ENCODE results near the gene FLNB. TPM values are rescaled to one million over a fixed set of nuclear protein-coding genes. Genes with fewer than 3 reads are reported as not detected.
A peak's percentile ranks its signal among the peaks of the same experiment; 100 is the strongest.

FLNB gene
- total RNA-seq, 1 experiment from 2014 or later, result 140 TPM

DNA sequence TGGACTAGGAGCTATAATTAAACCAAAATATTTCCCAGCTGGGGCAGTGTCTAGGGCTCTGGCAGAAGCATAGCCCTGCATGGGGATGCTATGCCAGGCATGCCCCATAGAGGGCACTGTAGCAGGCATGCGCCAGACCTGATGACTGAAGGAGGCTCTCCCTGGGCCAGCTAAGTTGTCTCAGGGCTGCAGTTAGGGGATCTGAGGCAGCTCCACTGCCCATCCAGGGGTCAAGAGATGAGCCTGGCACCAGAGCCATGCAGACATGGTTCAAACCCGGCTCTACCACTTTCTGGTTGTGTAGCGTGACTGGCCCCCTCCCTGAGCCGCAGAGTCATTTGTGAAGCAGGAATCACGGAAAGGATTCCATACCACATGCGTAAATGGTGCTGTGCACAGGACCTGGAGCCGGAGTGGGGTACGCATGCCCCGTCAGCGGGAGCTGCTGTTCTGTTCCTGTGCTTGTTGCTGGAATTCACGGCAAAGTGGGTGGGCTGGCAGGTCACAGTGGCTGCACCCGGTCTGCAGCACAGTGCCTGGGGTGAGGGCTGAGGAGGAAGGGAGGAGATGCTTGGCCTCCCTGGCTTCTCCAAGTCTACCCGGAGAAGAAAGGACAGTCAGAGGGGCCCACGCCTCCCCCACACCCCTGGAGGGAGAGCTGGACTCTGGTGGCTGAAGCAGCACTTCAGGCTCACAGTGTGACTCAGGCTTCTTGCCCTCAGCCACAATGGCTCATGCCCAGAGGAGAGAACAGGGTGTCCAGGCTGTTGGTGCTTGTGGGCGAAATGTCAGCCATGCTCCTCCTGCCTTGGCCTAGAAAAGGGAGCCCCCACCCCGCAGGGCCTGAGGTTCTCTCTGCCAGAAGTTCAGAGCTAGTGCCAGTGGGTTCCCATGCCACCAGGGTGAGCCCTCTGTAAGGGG is 159.5 kb downstream of the FLNB start:
- in situ Hi-C loops (cut with HindIII; ENCODE audit: low sequenced_read_pairs), result no loop called here
- peak; percentile 44 for DNase-seq (ENCODE audit: low spot score)

- DNase-seq (ENCODE audit: low spot score), result no peak
- in situ Hi-C loops (cut with HindIII; ENCODE audit: low sequenced_read_pairs), result no loop called here
Measured at GRCh38 chr3:58168498-58168897, 160.3 kb downstream of the FLNB start.

DNA sequence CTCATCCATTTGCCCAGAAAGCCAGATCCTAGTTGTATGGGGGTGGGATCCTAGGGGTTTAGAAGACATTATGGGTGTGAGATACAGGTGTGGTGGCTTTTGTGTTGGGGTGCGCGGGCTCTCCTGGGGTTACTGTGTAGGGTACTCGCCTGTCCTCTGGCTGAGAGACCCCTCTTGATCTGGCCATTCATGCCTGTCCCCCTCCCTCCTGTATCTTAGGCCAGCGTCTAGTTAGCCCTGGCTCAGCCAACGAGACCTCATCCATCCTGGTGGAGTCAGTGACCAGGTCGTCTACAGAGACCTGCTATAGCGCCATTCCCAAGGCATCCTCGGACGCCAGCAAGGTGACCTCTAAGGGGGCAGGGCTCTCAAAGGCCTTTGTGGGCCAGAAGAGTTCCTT is 161.1 kb downstream of the FLNB start:
- DNase-seq (ENCODE audit: low spot score), result no peak
- in situ Hi-C loops (cut with HindIII; ENCODE audit: low sequenced_read_pairs), result no loop called here

GRCh38 chr3:58170376-58170775 is 162.2 kb downstream of the FLNB start:
- DNase-seq (ENCODE audit: low spot score), result no peak
- in situ Hi-C loops (cut with HindIII; ENCODE audit: low sequenced_read_pairs), result no loop called here

- in situ Hi-C loops (cut with HindIII; ENCODE audit: low sequenced_read_pairs), result no loop called here
- no peak for DNase-seq (ENCODE audit: low spot score)
Measured at GRCh38 chr3:58171126-58171525, 162.9 kb downstream of the FLNB start.

GRCh38 chr3:58173029-58173668 is 164.9 kb downstream of the FLNB start:
- no peak for DNase-seq (ENCODE audit: low spot score)
- in situ Hi-C loops (cut with HindIII; ENCODE audit: low sequenced_read_pairs), result no loop called here

GRCh38 chr3:58173669-58174398 is 165.6 kb downstream of the FLNB start:
- in situ Hi-C loops (cut with HindIII; ENCODE audit: low sequenced_read_pairs), result no loop called here
- DNase-seq (ENCODE audit: low spot score), result no peak

DNA sequence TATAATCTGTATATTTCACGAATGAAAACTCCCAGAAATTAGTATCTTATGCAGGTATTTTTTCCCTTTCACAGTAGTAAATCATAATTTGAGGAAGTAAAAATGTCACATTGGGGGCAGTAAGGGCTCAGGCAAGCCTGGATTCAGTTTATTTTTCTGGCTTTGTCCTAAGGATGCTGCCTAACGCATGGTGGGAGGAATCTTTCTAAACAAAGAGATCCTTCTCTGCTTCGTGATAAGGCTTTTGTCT is 166.9 kb downstream of the FLNB start:
- no peak for DNase-seq (ENCODE audit: low spot score)
- in situ Hi-C loops (cut with HindIII; ENCODE audit: low sequenced_read_pairs), result no loop called here

GRCh38 chr3:58175437-58176184 is 167.4 kb downstream of the FLNB start:
- in situ Hi-C loops (cut with HindIII; ENCODE audit: low sequenced_read_pairs), result no loop called here
- peak; percentile 45 for DNase-seq (ENCODE audit: low spot score)

GRCh38 chr3:58176185-58176530 is 167.9 kb downstream of the FLNB start:
- in situ Hi-C loops (cut with HindIII; ENCODE audit: low sequenced_read_pairs), result no loop called here

GRCh38 chr3:58176827-58177489 is 168.7 kb downstream of the FLNB start:
- in situ Hi-C loops (cut with HindIII; ENCODE audit: low sequenced_read_pairs), result no loop called here
- no peak for DNase-seq (ENCODE audit: low spot score)

More at GRCh38 chr3:58176185-58176530, 167.9 kb downstream of the FLNB start:
- DNase-seq (ENCODE audit: low spot score), result no peak

GRCh38 chr3:58177747-58178527 is 169.7 kb downstream of the FLNB start:
- in situ Hi-C loops (cut with HindIII; ENCODE audit: low sequenced_read_pairs), result no loop called here
- DNase-seq (ENCODE audit: low spot score), result peak; percentile 85

GRCh38 chr3:58178528-58179234 is 170.5 kb downstream of the FLNB start:
- no peak for DNase-seq (ENCODE audit: low spot score)
- in situ Hi-C loops (cut with HindIII; ENCODE audit: low sequenced_read_pairs), result no loop called here

DNA sequence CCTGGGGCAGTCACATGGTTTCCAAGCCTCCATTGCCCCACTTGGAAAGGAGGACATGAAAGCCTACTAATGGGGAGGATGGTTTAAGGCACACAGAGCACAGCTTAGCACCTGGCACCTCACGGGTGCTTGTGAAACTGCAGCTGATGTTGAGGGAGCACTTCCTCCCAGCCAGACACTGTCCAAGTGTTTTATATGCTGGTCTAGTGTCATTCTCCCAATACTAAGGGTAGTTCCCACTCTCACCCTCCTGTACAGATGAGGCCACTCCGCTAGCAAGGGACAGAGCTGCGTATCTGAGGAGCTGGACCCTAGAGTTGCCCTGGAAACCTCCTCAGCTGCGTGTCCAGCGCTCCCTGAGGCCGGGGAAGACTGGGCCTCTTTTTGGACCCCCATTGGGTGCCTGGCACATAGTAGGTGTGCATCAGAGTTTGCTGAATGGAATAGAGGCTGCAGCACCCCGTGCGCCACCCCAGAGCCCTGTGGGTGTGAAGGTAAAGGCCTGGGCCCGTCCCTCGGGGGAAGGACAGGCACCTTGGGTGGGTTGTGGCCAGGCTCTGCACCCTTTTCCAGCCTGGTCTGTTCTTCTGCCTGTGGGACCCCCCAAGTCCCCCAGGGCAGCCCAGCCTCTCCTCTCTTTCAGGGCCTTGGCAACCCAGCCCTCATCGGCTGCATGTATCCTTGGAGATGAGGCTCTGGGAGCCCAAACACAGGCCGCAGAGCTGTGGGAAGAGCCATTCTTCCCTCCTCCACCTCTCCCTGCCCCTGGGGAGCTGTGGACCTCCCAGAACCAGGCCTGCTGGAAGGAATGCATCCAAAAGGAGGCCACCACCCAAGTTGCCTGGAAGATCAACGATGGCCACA is 171.2 kb downstream of the FLNB start:
- DNase-seq (ENCODE audit: low spot score), result no peak
- in situ Hi-C loops (cut with HindIII; ENCODE audit: low sequenced_read_pairs), result no loop called here

- in situ Hi-C loops (cut with HindIII; ENCODE audit: low sequenced_read_pairs), result no loop called here
Measured at GRCh38 chr3:58180099-58180880, 172.1 kb downstream of the FLNB start.

GRCh38 chr3:58180940-58181587 is 172.8 kb downstream of the FLNB start:
- in situ Hi-C loops (cut with HindIII; ENCODE audit: low sequenced_read_pairs), result no loop called here
- DNase-seq (ENCODE audit: low spot score), result no peak

More at GRCh38 chr3:58180099-58180880, 172.1 kb downstream of the FLNB start:
- no peak for DNase-seq (ENCODE audit: low spot score)

Data from G401 (cell line).